Measurements from ENCODE around the gene PIGH.

Gene PIGH

GRCh38 chr14:67620217-67620785 lies 20.2 kb upstream of the PIGH start:
- H3K27me3 Mint-ChIP-seq (ENCODE audit: low read depth), result peaks cover 24% of the 10 kb centered on the region
- H3K27ac Mint-ChIP-seq, result peak overlapping the region in 2 of 3 experiments; percentile 40 to 73
- H3K36me3 Mint-ChIP-seq (ENCODE audit: low read depth), result peaks cover 6% of the 10 kb centered on the region
- TF ChIP-seq, protein P1, sequence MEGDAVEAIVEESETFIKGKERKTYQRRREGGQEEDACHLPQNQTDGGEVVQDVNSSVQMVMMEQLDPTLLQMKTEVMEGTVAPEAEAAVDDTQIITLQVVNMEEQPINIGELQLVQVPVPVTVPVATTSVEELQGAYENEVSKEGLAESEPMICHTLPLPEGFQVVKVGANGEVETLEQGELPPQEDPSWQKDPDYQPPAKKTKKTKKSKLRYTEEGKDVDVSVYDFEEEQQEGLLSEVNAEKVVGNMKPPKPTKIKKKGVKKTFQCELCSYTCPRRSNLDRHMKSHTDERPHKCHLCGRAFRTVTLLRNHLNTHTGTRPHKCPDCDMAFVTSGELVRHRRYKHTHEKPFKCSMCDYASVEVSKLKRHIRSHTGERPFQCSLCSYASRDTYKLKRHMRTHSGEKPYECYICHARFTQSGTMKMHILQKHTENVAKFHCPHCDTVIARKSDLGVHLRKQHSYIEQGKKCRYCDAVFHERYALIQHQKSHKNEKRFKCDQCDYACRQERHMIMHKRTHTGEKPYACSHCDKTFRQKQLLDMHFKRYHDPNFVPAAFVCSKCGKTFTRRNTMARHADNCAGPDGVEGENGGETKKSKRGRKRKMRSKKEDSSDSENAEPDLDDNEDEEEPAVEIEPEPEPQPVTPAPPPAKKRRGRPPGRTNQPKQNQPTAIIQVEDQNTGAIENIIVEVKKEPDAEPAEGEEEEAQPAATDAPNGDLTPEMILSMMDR (IDR thresholded peaks at IDR 0.05; ENCODE audit: unreplicated experiment in 3 of 3), result no peak
- H3K4me1 Mint-ChIP-seq, result peaks cover 33% of the 10 kb centered on the region
- peak overlapping the region; percentile 93 to 94 (median 94) for H3K4me3 Mint-ChIP-seq
- H3K9me3 Mint-ChIP-seq, result no peaks in the 10 kb centered on the region

- TF ChIP-seq, protein P1 (IDR thresholded peaks at IDR 0.05; ENCODE audit: unreplicated experiment in 3 of 3), result no peak
- Mint-ChIP-seq H3K4me1 (peaks cover 33% of the 10 kb centered on the region), H3K4me3 (peak within 1 kb of the TSS; percentile 93 to 94 (median 94)), H3K36me3 (ENCODE audit: low read depth) (peaks cover 6% of the 10 kb centered on the region), H3K9me3 (no peaks in the 10 kb centered on the region), H3K27ac (peak within 1 kb of the TSS; percentile 50 to 82 (median 80)), H3K27me3 (ENCODE audit: low read depth) (peaks cover 24% of the 10 kb centered on the region)
Observed at GRCh38 chr14:67619446-67620216, 19.6 kb upstream of the PIGH start, which contains the start of gene ARG2. Gene ARG2 (plus strand): TSS chr14:67619920. CDS start chr14:67619978, 58 bp downstream.

GRCh38 chr14:67618617-67619063 lies 18.6 kb upstream of the PIGH start:
- Mint-ChIP-seq H3K4me3 (peak overlapping the region; percentile 93 to 94 (median 94)), H3K9me3 (no peaks in the 10 kb centered on the region)

GRCh38 chr14:67610491-67610890 lies 10.4 kb upstream of the PIGH start:
- TF ChIP-seq, protein P1 (IDR thresholded peaks at IDR 0.05; ENCODE audit: unreplicated experiment in 3 of 3), result no peak
- Mint-ChIP-seq H3K4me1 (no peaks in the 10 kb centered on the region), H3K36me3 (ENCODE audit: low read depth) (no peaks in the 10 kb centered on the region)

More at GRCh38 chr14:67618617-67619063, 18.6 kb upstream of the PIGH start:
- peaks cover 33% of the 10 kb centered on the region for H3K4me1 Mint-ChIP-seq
- H3K27ac Mint-ChIP-seq, result peak overlapping the region; percentile 50 to 80 (median 58)
- peaks cover 24% of the 10 kb centered on the region for H3K27me3 Mint-ChIP-seq (ENCODE audit: low read depth)
- no peaks in the 10 kb centered on the region for H3K36me3 Mint-ChIP-seq (ENCODE audit: low read depth)
- TF ChIP-seq, protein P1 (IDR thresholded peaks at IDR 0.05; ENCODE audit: unreplicated experiment in 3 of 3), result peak; percentile 65 to 71 (median 68)

DNA sequence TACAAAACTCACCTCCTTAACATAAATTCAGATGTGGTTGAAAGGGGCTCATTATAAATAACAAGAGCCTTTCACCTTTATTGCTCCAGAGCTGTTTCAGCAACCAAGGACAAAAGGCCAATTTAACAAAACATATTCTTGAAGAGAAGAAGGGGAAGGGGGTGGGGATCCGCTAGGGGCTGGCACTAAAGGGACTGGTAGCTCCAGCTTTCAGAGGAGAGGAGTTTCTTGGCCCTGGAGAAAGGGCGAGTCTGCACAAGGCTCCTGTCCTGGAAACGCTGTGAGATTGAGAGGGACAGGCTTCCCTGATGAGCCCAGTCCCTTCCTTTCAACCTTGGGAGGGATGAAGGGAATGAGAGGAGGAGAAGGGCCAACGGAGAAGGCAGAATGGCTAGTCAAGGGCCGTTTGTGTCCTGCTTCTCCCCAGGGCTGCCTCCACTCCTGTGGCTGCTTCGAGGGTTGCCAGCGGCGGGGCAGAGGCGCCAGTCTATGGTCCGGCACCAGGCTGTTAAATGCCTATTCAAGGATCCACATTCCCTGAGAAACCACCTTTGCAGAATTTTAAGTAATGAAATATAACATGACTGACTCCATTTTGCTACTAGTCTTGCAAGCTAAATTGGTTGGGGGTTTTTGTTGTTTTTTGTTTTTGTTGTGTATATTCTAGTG lies 9.7 kb upstream of the PIGH start:
- Mint-ChIP-seq H3K27me3 (ENCODE audit: low read depth) (no peaks in the 10 kb centered on the region), H3K4me3 (no peak overlapping the region), H3K27ac (no peak overlapping the region), H3K36me3 (ENCODE audit: low read depth) (no peaks in the 10 kb centered on the region), H3K4me1 (no peaks in the 10 kb centered on the region), H3K9me3 (no peaks in the 10 kb centered on the region)
- TF ChIP-seq, protein P1 (IDR thresholded peaks at IDR 0.05; ENCODE audit: unreplicated experiment in 3 of 3), result no peak

More at GRCh38 chr14:67610491-67610890, 10.4 kb upstream of the PIGH start:
- H3K27ac Mint-ChIP-seq, result no peak overlapping the region
- no peaks in the 10 kb centered on the region for H3K27me3 Mint-ChIP-seq (ENCODE audit: low read depth)
- no peaks in the 10 kb centered on the region for H3K9me3 Mint-ChIP-seq
- H3K4me3 Mint-ChIP-seq, result no peak overlapping the region

Measured in nephron (organoid).